ENCODE data around the gene DRAP1.

Gene DRAP1

DNA sequence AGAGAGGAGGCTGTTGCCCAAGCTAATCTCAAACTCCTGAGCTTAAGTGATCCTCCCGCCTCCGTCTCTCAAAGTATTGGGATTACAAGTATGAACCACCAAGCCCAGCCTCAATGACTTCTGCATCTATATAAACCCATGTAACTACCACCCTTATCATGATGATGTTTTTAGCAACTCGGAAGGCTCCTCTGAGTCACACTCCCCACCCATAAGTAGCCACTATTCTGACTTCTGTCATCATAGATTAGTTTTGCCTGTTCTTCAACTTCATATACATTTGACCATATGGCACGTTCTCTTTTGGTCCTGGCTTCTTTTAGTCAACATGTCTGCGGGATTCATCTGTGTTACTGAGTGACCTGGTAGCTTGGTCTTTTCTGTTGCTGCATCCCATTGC, 12.6 kb upstream of the DRAP1 start:
- no peak for DNase-seq

DNA sequence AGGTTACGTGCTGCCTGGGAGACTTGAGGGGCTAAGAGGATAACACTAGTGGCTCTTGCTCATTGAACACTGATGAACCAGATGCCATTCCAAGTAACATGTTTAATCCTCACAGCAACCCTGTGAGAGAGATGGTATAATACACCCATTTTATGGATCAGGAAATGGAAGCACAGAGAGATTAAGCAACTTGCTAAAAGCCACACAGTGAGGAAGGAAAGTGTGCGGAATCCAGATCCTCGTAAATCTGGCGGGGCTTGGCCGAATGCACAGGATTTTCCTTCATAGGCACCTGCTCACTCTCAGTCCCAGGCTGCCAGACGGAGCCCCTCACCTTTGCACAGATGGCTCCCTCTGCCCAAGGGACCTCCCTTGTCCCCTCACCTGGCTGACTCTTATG, 11.3 kb upstream of the DRAP1 start:
- DNase-seq: no peak

DNA sequence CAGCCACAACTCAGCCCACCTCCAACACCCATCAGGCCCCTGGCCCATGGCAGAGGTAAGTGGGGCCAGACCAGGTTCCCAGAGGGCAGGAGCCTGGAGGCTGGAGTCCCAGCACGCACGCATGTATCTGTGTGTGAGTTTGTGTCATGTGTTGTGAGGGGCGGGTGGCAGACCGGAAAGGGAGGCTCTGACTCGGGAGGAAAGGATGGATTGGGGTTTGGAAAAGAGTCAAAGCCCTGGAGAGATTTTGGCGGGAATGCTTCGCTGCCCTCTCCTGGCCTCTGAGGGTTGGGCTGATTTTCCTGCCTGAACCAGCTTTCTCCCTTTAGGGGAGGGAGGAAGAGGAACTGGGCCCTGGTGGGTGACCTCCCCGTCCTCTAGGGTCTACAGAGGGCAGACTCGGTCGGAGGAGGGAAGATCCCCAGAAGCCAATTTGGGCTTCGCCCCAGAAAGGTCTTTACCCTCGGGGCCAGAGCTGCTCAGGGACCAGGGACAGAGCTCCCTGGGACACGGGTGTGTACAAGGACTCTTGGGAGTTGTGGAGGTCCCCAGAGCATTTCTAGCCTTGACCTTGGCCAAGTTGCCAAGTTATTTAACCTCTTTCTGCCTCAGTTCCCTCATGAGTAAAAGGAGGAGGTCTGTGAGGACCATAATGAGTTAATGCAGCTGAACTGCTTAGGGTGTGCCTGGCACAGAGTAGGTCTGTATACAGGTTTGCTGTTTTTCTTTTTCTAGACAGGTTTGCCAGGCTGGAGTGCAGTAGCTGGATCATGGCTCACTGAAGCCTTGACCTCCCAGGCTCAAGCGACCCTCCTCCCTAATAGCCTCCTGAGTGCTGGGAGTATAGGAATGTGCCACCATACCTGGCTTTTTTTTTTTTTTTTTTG, 7.3 kb upstream of the DRAP1 start:
- DNase-seq: no peak

DNA sequence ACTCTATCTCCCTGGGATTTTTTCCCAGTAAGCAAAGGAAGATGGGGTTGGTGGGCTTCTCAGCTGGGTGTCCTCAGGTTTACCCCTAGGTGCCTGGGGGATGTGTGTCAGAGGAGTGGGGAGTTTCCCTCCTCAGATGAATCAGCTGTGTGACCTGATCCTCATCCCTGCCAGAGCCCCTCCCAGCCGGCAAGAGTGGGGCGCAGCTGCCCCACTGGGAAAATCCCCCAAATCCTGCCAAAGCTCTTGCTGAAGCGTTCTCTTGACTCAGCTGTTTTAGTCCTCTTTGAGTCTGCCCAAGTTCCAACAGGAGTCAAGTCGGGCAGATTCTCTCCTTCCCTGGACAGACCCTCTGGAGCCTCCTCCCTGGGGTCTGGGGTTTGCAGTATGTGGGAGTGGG, 6.4 kb upstream of the DRAP1 start:
- no peak for DNase-seq

DNA sequence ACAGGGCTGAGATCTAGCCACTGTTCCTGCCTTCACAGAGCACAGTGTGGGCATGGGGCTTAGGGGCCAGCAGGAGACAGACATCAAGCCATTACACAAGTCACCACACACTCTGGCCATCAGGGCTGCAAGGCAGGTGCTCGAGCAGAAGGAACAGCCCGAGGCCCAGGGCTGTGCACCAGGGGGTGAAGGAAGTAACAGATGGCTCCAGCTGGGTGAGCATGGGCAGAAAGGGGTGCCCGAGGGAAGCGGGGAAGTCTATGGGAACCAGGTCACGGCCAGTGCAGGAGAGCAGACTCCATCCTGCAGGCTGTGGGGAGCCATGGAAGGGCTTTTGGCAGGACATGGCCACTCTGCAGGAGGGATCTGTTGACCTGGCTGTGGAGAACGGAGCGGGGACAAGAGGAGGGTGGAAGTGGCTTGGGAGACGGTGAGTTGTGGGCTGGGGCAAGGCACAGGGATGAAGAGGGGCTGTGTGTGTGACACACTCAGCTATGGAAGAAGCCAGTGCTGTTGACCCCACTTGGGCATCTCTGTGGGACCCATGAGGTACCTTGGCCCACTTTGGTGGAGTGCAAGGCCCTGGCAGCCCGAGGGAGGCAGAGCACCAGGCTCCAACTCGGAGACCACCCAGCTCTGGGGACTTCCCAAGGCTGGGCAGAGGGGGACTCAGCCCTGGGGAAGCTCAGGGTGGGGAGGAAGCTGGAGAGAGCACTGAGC, 4.0 kb upstream of the DRAP1 start:
- DNase-seq: no peak

DNA sequence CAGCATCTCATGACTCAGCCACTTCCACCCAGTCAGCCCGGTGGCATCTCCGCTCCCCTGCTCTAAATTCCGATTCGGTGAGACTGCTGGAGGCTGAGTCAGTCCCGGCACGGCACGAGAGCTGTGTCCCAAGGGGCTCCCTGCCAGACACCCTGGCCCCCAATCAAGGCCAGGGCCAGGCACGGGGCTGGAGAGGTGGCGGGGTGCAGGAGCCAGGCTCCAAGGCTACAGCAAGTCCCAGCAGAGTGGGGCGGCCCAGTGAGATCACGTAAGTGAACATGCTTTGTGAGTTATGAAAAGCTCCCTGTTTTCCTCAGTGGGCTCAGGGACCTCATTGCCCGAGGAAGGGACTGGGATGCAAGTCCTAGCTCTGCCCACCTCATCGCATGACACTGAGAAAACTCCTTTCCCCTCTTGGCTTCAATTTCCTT, 3.4 kb upstream of the DRAP1 start:
- no peak for DNase-seq

DNA sequence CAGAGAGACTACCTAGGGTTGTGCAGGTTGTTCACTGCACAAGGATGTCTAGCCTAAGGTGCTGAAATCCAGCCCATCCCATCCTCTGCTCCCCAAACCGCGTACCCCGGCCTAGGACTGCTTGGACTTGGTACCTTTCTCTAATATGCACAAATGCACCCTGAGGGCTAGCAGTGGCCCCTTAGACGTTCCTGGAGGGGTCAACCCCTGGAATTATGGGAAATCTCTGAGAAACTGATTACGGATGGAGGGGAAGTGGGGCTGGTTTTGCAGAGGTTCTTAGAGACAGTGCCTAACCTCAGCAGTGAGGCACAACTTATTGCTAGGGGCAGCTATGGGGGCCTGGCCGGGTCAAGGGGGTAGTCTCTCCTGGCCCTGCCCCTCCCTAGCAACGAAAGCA, 2.8 kb upstream of the DRAP1 start:
- no peak for DNase-seq

DNA sequence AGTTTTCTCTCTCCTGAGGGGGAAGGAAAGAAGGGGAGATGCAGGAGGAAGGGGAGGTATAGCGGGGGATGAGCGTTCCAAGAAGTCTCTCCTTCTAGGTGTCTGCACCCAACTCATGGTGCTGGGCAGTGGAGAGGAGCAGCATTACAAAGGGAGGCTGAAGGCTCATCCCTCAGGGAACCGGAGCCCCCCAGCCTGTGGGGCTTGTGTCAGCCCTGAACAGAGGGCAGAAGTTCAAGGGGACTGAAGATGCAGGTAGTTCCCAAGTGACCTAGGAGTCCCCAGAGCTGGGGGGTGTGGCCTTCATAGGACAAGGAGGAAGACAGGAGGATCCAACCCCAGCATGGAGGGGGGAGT, 2.2 kb upstream of the DRAP1 start:
- no peak for DNase-seq

DNA sequence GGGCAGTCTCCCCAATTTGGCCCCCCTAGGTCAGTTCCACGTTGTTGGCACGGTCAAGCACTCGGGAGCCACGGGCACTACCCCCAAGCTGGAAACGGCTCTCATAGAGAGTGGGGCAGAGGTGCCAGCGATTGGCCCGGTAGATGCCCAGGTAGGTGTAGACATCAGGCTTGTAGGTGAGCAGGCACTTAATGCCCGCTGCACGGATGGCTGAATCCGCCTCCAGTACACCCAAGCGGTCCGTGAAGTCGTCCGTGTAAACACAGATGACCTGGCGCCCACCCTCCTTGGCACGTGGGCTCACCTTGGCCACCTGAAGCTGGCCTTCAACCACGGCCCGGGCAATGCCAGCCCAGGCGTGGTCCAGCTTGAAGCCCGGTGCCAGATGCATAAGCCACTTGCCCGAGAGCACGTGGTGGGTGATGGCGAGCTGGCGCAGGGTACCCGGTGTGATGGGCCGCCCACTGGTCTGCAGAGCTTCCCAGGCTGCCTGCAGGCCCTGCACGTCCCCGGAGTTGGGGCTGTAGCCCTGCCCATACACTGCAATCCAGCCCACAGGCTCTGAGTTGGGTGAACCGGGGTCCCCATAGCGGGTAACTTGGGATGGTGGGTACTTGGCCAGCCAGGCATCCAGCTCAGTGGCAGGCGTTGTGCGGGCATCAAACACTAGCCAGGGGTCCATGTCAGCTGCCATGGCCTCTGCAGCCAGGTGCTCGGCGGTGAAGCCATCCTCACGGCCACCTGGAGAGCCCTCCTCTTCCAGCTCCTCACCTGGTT, 1.6 kb upstream of the DRAP1 start:
- DNase-seq: no peak

DNA sequence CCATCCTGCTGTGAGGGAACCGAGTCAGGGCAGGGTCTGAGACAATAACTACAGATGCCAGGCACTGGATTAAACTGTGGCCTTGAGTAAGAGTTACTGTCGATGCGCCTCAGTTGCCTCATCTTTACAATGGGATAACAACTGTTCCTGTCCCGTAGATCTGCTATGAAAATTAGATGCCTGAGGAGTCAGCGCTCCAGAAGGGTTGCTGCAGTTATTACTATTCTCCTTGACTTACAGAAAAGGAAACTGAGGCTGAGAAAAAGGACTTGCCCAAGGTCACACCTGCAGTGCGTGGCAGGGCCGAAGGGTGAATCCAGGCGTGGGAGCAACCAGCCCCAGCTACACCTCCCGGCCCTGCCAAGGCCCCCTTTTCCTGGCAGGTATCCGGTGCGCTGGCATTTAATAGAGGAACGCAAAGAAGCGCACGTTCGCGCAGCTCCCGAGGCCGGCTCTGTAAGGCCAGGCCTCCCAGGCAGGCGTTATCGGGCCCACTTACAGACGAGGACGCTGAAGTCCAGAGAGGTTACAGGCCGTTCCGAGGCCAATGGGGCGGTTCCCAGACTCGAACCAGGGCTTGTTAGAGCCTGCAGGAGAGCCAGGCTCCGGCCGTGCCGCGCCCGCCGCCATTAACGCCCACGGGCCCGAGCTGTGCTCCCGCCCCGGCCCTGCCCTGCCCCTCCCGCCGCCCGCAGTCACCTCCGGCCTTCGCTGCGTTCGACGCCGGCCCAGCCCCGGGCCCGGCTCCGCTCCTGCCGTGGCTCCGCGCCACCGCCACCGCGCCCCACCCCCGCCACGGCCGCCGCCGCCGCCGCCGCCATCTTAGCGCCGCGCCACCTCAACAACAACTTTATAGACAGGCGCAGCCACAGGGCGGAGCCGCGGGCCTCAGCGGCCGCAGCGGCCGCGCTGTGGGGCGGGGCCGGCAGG, 750 bp upstream of the DRAP1 start, which contains the start of gene C11orf68:
TSS of gene C11orf68 (minus strand) at position 852 of the 930 bp plus-strand sequence. CDS start at position 821, 31 bp downstream.
- no peak for DNase-seq

DNA sequence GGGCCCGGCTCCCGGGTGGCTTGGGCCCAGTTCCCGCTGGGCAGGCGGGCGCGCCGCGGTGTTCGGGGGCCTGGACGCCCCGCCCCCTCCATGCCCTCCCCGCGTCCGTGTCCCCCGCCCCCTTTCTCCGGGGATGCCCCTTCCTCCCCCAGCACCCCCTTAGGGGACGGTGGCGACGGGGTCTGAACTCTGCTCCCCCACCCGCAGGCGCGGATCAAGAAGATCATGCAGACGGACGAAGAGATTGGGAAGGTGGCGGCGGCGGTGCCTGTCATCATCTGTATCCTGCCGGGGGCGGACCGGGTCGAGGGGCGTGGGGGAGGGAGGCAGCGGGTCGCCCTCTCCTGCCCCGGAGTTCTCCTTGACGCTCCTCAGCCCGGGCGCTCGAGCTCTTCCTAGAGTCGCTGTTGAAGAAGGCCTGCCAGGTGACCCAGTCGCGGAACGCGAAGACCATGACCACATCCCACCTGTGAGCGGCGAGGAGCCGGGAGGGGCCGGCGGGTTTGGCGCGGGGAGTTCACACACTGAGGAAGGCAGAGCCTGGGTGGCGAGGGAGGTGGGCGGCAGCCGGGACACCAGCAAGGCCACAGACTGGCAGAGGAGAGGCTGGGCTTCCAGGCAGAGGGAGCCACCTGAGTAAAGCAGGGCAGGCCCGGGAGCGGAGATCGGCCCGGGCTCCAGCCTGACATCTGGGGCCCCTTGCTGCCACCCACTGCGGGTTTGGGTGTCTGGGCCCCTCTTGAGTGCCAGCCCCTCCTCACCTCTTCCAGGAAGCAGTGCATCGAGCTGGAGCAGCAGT, 546 bp downstream of the DRAP1 start:
- DNase-seq: no peak

DNA sequence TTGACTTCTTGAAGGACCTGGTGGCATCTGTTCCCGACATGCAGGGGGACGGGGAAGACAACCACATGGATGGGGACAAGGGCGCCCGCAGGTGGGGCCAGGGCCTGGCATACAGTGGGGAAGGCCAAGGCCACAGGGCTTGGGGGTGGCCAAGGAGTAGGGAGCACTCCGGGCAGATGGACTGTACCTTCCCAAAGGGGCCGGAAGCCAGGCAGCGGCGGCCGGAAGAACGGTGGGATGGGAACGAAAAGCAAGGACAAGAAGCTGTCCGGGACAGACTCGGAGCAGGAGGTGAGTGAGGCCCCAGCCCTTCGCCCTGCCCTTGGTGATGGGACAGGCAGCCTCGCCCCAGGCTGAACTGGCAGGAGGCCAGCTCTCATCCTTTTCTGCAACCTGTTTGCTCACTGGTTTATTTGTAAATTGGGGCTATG, 1.2 kb downstream of the DRAP1 start:
- DNase-seq: no peak

DNA sequence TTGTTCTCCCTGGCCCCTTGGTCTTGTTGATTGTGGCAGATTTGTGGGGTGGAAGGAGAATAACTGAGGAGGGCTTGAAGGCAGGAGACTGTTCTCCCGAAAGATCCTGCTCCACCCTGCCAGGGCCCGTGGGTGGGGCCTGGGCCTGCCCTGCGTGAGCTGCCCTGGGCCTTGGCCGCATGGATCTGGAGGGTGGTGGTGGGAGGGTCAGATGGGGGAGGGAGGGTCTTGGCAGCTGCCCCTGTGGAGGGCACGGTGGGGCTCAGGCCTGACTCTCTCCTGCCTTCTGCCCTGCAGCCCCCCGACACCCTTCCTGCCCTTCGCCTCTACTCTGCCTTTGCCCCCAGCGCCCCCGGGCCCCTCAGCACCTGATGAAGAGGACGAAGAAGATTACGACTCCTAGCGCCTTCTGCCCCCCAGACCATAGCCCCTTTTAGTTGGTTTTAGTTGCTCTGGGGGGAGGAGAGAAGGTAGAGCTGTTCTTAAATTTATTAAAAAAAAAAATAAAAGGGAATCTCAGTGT, 1.9 kb downstream of the DRAP1 start:
- no peak for DNase-seq

DNA sequence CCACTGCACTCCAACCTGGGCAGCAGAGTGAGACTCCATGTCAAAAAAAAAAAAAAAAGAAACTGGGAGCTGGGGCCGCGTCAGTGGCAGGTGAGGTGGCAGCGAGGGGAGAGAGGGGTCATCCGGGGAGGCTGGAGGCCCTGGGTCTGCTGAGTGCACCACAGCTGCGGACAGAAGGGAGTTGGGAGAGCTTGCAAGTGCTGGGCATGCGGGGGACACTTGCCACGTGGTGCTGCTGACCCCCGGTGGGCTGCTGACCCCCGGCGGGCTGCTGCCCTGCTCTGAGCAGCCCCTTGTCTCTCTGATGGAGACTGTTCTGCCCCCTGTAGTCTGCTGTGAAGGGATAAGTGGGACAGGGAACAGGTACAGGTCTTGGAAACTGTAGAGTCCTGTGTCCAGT, 2.6 kb downstream of the DRAP1 start:
- no peak for DNase-seq

DNA sequence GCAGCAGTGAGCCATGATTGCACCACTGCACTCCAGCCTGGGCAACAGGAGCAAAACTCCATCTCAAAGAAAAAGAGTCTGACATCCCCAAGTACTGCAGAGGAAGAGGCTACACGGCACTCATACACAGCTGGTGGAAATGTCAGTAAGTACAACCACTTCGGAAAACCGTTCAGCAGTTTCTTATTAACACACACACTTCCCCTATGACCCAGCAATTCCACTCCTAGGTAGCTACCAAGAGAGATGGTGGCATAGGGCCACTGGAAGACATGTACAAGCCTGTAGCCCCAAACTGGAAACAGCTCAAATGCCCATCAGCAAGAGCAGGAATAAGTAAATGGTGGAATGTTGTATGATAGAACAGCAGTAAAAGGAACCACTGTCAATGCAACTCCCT, 3.3 kb downstream of the DRAP1 start:
- DNase-seq: no peak

DNA sequence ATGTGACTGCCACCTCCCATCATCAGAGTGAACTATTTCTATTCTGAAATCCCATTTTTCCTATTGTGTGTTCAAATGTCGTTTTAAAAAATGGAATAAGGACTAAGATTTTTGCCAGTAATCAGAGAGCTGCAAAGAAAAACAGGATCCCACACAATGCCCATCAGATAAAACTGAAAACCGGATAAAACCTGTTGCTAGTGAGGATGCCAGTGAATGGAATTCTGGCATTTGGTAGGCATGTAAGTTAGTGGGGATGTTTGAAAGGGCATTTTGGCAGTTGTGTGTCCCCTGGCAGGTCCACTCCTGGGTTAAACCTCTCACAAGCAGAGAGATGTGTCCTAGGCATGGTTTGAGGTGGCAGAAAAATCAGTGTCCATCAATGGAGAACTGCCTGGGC, 6.2 kb downstream of the DRAP1 start:
- no peak for DNase-seq

DNA sequence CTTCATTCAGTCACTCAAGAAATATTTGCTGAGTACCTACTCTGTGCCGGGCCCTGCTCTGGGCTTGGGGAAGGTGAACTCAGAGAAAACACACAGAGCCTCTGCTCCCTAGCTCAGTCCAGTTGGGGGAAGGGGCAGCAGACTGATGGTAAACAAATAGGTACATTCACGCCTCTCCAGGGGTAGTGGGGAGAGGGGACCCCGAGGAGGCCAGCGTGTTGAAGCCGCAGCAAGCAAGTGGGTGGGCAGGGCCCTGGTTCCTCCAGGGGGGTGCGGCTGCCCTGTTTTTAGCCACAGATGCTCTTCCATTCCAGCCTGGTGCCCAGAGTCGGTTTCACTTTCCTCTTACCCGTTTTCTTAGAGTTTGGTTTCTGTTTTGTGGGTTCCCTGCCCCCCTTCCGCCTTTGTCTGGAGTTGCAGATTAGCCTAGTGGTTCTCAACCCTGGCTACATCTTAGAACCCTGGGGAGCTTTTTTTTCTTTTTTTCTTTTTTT, 8.7 kb downstream of the DRAP1 start:
- no peak for DNase-seq

DNA sequence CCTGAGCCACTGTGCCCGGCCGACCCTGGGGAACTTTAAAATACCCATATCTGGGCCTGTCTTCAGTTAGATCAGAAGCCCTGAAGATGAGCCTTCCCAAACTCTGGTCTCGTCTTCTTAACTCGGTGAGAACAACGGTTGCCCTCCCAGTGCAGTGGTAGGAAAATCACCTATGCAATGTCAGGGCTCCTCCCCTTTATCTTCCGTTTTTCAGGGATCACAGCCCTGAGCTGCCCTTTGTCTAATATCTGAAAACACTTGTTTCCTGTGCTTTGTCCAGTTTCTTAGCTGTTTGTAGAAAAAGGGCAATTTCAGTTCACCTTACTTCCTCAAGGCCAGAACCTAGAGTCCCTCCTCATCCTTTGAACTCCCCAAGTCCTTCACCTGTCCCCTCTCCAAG, 9.4 kb downstream of the DRAP1 start:
- DNase-seq: no peak

DNA sequence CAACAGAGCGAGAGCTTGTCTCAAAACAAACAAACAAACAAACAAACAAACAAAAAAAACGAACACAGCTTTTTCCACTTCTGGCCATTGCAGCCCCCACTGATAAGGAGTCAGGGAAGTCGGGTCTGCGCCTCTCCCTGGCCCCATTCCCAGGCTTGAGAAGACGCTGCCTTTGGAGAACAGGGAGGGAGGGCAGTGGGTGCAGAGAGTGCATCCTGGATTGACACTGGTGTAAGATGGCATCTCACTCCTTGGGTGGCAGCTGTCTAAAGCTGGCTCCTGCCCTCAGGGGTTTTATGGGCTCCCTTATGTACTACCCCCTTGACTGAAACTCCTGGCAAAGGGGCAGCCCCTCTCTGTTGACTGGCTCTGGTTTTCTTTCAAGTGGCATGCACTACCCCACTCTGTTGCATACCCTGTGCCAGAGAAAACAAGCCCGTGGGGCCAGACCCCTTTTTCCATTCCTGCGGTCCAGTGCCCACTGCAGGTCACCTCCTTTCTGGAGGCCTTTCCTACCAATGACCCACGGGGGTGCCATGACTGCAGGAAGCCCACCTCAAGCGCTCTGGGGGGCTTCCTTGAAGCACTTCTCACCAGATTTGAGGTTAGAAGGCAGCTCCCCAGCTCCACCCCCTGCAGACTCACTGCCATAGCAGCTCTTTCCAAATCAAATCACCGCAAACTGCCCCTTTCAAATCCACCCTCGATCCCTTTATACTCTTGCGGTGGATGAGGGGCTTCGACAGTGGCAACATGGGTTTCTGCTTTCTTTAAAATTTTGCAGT, 12.7 kb downstream of the DRAP1 start:
- no peak for DNase-seq

DNA sequence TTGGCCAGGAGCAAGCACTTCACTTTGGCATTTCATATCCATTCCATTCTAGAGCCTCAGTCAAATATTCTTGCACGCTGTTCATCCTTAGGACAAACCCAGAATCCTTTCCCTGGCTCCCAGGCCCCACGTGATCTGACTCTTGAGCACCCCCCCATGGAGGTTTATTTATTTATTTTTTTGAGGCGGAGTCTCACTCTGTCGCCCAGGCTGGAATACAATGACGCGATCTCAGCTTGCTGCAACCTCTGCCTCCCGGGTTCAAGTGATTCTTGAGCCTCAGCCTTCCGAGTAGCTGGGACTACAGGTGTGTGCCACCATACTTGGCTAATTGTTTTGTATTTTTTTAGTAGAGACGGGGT, 13.3 kb downstream of the DRAP1 start:
- no peak for DNase-seq
